ENCODE results near the gene MARK2.
A peak's percentile ranks its signal among the peaks of the same experiment; 100 is the strongest.
"Not testable (repeated sequence)": the region's sequence is repeated elsewhere in the genome, so short reads cannot be mapped to it uniquely, and the experiment has no call there.

The MARK2 gene

DNA sequence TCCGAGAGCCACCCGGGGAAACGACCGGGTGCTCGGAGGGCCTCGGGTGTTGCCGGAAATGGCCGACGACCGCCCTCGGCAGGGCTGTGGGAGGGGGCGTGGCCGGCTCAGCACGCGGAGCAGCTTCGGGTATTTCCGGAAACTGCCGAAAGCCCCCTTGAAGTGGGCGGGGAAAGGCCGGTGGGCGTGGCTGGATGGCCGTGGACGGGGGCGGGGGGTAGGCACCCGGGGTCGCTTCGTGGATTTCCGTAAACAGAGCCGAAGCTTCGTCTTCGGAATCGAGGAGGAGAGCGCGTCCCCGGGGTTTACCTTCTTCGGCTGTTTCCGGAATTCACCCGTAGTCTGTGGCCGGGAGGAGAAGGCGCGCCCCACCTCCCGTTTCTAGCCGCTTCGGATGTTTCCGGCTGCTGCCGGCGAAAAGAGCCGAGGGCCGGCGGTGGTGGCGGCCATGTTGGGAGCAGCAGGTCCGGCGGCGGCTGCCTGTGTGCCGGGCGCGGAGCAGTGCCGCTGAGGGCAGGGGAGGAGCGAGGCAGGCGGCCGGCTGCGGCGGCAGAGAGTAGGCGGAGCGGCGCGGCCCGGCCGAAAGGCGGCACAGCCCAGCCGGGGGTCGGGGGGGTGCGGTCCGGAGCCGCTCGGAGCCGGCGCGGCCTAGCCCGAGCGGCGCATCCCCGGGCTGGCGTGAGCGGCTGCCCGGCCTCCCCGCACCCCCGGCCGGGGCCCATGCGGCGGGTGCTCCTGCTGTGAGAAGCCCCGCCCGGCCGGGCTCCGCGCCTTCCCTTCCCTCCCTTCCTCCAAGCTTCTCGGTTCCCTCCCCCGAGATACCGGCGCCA, at the start of gene MARK2:
MARK2 (plus strand) TSS at position 433 of the 830 bp plus-strand sequence; CDS start at position 830, 397 bp downstream.
- H3K4me3 ChIP-seq (ENCODE audit: low read depth, low read length) = peak within 1 kb of the TSS; percentile 94
- DNase-seq (ENCODE audit: low read depth) = peak; percentile 83

DNA sequence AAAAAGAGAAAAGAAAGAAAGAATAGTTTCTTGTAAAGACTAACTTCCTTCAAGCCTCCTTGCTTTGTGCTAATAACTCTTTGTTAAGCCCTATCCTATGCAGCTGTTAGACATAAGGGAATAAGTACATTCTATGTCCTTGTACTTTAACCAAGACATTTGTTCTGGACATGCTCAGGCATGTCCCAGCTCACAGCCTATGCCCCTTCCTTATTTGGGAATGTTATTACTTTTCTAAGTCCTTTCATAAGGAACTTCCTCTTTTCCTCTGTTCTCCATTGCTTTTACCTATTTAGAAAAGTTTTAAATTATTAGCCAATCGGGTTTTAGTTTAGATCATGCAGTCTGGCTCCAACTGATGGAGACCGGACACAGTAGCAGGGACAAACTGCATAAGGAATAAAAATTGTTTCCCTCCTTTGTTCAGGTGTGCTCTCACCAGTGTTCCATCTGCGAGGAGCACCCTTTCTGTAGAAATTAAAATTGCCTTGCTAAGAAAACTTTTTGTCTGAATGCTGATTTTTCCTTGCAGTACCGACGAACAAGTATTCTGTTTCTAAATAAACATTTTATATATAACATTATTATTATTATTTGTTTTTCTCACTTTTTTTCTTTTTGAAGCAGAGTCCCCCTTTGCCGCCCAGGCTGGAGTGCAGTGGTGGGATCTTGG, 47.3 kb upstream of the MARK2 start:
- H3K4me3 ChIP-seq (ENCODE audit: low read depth, low read length) = no peak overlapping the region
- DNase-seq (ENCODE audit: low read depth) = no peak

DNA sequence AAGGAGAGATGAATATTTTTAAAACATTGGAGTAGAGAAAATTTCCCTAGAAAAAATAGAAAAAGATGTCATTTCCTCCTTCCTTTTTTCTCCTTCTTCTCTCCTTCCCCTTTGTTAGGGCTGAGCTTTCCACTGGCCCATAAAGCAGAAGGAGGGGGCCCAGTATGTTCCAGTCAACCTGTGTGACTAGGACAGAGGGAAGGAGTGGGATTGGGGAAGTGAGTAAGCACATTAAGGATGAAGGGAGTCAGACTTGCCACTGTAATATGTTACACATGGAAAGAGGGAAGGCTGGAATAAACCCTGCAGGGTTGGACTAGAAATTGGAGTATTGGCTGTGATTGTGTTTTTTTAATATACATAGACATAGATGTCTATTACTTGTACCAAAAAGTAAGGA, 45.7 kb upstream of the MARK2 start:
- H3K4me3 ChIP-seq (ENCODE audit: low read depth, low read length) = no peak overlapping the region
- DNase-seq (ENCODE audit: low read depth) = no peak

- H3K4me3 ChIP-seq (ENCODE audit: low read depth, low read length) = no peak overlapping the region
- DNase-seq (ENCODE audit: low read depth) = no peak
Observed at GRCh38 chr11:63795066-63795465, 43.8 kb upstream of the MARK2 start.

- no peak overlapping the region for H3K4me3 ChIP-seq (ENCODE audit: low read depth, low read length)
- DNase-seq (ENCODE audit: low read depth) = no peak
Observed at GRCh38 chr11:63800921-63801320, 38.0 kb upstream of the MARK2 start.

DNA sequence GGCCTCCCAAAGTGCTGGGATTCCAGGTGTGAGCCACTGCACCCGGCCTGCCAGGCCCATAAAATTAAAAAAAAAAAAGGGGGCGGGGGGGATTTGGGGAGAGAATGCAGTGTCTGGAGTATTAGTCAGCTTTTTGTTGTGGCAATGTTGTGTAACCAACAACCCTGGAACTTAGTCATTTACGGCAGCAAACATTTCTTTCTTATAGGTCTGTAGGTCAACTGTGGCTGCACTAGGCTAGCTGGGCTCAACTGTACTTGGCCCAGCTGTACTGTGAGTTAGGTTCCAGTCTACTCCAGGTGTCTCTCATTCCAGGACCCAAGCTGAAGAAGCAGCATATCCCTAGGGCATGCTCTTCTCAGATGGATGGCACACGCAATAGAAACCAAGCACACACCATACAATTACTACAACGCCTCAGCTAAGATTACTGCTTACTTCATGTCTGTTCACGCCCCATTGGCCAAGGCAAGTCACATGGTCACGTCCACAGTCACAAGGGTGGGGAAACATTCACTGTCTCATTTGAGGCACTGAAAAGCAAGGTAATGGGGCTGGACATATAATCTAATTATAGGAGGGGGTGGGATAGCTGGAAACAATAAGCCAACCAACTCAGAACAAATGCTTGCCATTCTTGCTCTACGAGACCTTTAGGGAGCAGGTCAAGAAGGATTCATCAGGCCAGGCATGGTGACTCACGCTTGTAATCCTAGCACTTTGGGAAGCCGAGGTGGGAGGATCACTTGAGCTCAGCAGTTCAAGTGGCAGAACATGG, 36.1 kb upstream of the MARK2 start:
- no peak overlapping the region for H3K4me3 ChIP-seq (ENCODE audit: low read depth, low read length)
- no peak for DNase-seq (ENCODE audit: low read depth)

DNA sequence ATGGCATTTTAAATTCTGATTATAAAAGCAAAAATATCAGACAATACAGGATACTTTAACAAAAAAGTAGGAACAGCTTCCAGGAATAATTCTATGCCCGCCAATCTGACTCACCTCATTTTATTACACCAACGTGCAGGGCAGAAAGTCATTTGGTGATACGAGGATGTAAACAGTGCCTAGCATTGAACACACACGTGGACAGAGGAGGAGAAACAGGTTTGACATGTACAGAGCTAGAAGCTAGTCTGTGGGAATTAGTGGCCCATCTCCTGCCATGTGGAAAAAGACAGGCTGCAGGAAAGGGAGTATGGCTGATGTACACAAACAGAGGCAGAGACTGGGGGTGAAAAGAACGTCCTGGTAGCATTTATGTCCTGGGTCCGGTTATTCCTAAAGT, 34.7 kb upstream of the MARK2 start:
- no peak overlapping the region for H3K4me3 ChIP-seq (ENCODE audit: low read depth, low read length)

DNA sequence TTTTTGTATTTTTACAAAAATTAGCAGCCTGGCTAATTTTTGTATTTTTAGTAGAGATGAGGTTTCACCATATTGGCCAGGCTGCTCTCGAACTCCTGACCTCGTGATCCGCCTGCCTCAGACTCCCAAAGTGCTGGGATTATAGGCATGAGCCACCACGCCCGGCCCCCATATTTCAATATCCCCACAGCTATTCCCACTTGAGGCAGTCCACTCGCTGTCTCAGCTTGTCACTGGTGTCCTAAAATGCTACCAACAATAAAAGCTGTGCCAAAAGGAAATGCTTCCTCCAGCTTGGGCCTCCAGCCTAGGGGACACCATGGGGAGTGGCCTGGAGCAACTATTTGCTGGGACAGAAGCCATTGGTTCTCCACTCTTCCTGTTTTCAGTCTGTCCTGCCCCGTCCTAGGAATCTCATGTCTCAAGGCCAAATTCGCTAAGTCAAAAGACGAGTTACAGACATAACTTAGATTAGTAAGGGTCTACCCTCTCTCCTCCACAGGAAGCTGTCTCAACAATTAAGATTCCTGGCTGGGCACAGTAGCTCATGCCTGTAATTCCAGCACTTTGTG, 33.0 kb upstream of the MARK2 start:
- no peak for DNase-seq (ENCODE audit: low read depth)
- H3K4me3 ChIP-seq (ENCODE audit: low read depth, low read length) = no peak overlapping the region

More for the DNA sequence above, 34.7 kb upstream of the MARK2 start:
- no peak for DNase-seq (ENCODE audit: low read depth)

GRCh38 chr11:63810383-63810782, 28.5 kb upstream of the MARK2 start:
- not testable (repeated sequence) for H3K4me3 ChIP-seq (ENCODE audit: low read depth, low read length); DNase-seq (ENCODE audit: low read depth)

GRCh38 chr11:63811522-63811921, 27.4 kb upstream of the MARK2 start:
- DNase-seq (ENCODE audit: low read depth) = no peak
- H3K4me3 ChIP-seq (ENCODE audit: low read depth, low read length) = no peak overlapping the region

GRCh38 chr11:63813035-63813562, 25.8 kb upstream of the MARK2 start, which contains the start of gene SPINDOC:
TSS of gene SPINDOC (plus strand) at chr11:63813456. CDS start at chr11:63813687, 231 bp downstream.
- H3K4me3 ChIP-seq (ENCODE audit: low read depth, low read length) = peak within 1 kb of the TSS; percentile 90
- no peak for DNase-seq (ENCODE audit: low read depth)

DNA sequence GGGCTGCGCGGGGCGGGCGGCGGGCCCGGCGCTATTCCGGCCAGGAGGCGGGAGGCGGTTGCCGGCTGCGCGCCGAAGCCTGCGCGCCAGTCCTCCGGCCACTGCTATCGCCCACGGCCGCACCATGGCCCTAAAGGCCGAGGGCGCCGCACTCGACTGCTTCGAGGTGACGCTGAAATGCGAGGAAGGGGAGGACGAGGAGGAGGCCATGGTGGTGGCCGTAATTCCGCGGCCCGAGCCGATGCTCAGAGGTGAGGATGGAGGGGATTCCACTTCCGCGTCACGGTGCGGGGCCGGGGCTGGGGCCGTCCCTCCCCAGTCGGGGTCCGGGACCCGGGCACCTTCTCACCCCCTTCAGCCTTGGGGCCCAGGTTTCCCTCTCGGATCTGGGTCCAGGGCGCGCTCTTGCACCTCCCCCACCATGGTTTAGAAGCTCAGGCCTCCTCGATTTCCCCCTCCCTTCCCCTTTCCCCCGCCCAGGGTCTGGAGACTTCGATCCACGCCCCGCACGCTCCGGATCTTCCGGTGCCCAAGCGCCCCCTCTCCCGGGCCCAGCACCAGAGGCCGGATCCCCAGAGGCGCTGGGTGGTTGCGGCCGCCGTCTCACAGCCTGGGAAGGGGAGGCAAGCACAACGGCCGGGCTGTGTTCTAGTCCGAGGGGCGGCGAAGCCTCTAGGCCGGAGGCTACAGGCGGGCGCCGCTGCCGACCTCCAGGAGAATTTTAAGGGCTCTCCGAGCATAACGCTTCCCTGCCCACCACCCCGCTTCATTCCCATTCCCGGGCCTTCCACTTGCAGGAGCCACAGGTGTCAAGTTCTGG, 25.1 kb upstream of the MARK2 start:
- H3K4me3 ChIP-seq (ENCODE audit: low read depth, low read length) = peak overlapping the region; percentile 90

DNA sequence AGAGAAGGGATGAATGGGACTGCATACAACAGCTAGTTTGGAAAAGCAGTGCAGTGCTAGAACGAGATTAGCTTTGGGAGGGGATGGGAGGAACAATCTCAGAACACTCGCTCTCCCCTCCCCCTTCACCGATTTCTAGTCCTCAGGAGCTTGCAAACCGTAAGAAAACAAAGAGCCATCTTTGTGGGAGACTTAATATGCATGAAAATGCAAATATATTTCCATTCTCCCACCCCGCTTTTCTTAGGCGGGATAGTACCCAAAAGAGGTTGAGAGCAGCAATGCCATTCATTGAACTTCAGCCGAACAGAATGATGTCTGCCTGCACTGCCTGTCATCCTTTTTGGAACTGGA, 24.6 kb upstream of the MARK2 start:
- DNase-seq (ENCODE audit: low read depth) = no peak
- peak overlapping the region; percentile 90 for H3K4me3 ChIP-seq (ENCODE audit: low read depth, low read length)

More for the DNA sequence above, 25.1 kb upstream of the MARK2 start:
- DNase-seq (ENCODE audit: low read depth) = no peak

DNA sequence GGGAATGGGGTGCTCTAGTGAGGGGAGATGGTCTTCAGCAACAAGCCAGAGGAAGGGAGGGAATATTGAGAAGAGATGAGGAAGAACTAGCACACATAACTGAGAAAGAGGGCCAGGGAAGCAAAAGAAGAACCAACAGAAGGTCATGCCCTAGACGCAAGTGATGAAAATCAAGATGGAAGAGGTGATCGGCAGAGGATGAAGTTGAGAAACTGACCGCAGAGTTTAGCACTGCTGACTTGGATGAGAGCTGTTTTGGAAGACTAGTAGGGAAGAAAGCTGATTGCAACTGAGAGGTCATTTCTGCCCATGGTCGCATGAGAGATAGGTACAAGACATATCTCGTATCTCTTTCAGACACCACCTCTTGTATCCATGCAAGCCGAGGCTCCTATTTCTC, 22.7 kb upstream of the MARK2 start:
- no peak overlapping the region for H3K4me3 ChIP-seq (ENCODE audit: low read depth, low read length)
- no peak for DNase-seq (ENCODE audit: low read depth)

DNA sequence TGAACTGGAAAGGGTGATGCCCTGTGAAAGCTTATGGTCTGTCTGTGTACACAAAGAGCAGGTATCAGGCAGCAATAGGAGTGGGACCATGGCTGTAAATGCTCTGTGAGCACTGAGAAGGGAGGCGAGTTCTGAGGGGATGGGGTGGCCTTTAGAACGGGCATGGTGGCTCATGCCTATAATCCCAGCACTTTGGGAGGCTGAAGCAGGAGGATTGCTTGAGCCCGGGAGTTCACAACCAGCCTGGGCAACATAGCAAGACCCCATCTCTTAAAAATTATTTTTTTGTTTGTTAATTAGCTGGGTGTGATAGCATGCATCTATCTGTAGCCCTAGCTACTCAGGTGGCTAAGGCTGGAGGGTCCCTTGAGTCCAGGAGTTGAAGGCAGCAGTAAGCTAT, 22.2 kb upstream of the MARK2 start:
- DNase-seq (ENCODE audit: low read depth) = no peak
- no peak overlapping the region for H3K4me3 ChIP-seq (ENCODE audit: low read depth, low read length)

DNA sequence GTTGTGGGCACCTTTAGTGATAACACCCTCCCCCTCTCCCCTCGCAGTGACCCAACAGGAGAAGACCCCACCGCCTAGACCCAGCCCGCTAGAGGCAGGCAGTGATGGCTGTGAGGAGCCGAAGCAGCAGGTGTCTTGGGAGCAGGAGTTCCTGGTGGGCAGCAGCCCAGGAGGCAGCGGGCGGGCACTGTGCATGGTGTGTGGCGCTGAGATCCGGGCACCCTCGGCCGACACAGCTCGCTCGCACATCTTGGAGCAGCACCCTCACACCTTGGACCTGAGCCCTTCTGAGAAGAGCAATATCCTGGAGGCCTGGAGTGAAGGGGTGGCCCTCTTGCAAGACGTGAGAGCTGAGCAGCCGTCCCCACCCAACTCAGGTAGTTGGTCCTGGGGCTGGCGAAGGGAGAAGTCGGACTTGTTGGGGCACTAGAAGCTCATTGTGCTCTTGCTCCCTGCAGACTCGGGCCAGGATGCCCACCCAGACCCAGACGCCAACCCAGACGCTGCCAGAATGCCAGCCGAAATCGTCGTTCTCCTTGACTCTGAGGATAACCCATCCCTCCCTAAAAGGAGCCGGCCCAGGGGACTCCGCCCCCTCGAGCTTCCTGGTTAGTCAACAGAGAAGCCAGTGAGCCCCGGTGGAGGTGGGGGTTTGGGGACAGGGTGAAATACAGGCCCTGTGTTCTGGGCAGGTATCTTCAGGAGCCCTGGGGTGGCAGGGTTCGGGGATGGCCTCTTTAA, 21.0 kb upstream of the MARK2 start:
- H3K4me3 ChIP-seq (ENCODE audit: low read depth, low read length) = no peak overlapping the region
- DNase-seq (ENCODE audit: low read depth) = no peak

GRCh38 chr11:63818609-63819008, 20.3 kb upstream of the MARK2 start:
- no peak overlapping the region for H3K4me3 ChIP-seq (ENCODE audit: low read depth, low read length)
- no peak for DNase-seq (ENCODE audit: low read depth)

DNA sequence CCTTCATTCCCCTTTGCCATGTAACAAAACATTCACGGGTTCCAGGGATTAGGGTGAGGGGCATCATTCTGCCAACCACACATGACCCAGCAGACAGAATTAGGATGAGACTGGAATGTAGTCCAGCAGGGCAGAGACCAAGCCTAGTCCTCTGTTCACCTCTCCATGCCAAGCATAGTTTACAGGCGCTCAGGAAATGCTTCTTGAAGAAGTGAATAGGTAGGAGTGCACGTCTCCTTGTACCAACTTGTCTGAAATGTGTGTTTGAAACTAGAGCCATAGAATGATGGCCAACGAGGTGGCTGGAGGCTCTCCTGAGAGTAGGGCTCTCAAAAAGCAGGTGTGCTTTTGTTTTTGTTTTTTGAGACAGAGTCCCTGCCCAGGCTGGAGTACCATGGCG, 17.5 kb upstream of the MARK2 start:
- no peak for DNase-seq (ENCODE audit: low read depth)
- no peak overlapping the region for H3K4me3 ChIP-seq (ENCODE audit: low read depth, low read length)

Data from skeletal muscle cell (primary cell).